ENCODE data around the gene ACAN. TPM values are rescaled to one million over a fixed set of nuclear protein-coding genes. Genes with fewer than 3 reads are reported as not detected.

The ACAN gene
- total RNA-seq, 4 donors from 2014 or later, result 0.85 to 6.9 TPM; not detected in 2

DNA sequence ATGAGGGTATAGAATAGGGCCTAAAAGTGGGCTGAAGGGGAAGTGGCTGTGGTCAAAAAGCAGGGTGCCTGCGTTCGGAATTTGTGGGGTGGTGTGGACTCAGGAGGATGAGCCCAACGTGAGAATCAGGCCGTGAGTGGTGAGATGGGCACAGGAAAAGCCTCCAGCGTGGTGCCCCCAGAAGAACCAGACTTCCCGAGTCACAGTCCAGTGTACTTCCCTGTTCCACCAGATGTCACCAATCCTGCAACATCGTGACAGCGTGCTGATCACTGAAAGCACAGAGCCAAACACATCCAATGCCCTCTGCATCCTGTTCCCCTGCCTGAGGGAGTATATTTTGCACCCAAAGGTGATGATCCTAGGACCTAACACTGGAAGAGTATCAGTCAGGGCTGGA lies 20.8 kb upstream of the ACAN start:
- no peaks in the 10 kb centered on the region for H3K4me1 ChIP-seq
- H3K36me3 ChIP-seq, result no peaks in the 10 kb centered on the region
- no peak overlapping the region for H3K27ac ChIP-seq
- intact Hi-C loops (cut with DNase I; ENCODE audit: low total_unique reads), result no loop called here
- no peak for TF ChIP-seq POLR2A (IDR thresholded peaks at IDR 0.05)
- TF ChIP-seq, protein P1, sequence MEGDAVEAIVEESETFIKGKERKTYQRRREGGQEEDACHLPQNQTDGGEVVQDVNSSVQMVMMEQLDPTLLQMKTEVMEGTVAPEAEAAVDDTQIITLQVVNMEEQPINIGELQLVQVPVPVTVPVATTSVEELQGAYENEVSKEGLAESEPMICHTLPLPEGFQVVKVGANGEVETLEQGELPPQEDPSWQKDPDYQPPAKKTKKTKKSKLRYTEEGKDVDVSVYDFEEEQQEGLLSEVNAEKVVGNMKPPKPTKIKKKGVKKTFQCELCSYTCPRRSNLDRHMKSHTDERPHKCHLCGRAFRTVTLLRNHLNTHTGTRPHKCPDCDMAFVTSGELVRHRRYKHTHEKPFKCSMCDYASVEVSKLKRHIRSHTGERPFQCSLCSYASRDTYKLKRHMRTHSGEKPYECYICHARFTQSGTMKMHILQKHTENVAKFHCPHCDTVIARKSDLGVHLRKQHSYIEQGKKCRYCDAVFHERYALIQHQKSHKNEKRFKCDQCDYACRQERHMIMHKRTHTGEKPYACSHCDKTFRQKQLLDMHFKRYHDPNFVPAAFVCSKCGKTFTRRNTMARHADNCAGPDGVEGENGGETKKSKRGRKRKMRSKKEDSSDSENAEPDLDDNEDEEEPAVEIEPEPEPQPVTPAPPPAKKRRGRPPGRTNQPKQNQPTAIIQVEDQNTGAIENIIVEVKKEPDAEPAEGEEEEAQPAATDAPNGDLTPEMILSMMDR (IDR thresholded peaks at IDR 0.05), result no peak
- no peaks in the 10 kb centered on the region for H3K27me3 ChIP-seq
- DNase-seq, result no peak
- H3K9me3 ChIP-seq, result no peaks in the 10 kb centered on the region
- no peak overlapping the region for H3K4me3 ChIP-seq

DNA sequence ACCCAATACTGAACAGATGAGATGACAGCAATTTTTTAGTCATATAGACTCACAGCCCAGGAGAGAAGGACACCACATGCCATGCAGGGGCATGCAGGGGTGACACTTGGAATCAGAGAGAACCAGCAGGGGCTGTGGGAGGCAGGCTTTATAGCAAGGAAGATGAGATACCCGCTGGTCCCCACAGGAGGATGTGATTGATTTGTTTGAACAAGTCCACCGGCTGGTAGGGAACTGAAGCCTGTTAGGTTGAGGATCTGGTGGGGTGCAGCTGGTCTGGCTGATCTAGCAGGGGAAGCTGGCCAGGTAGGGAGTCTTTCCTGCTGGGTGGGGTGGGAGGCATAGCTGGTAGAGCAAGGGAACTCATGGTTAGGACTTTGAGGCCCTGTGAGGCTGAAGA lies 18.0 kb upstream of the ACAN start:
- no peaks in the 10 kb centered on the region for H3K36me3 ChIP-seq
- H3K27me3 ChIP-seq, result no peaks in the 10 kb centered on the region
- TF ChIP-seq, protein P1 (IDR thresholded peaks at IDR 0.05), result no peak
- no peak for TF ChIP-seq POLR2A (IDR thresholded peaks at IDR 0.05)
- H3K9me3 ChIP-seq, result no peaks in the 10 kb centered on the region
- H3K27ac ChIP-seq, result no peak overlapping the region
- no peak for DNase-seq
- no peaks in the 10 kb centered on the region for H3K4me1 ChIP-seq
- intact Hi-C loops (cut with DNase I; ENCODE audit: low total_unique reads), result no loop called here
- no peak overlapping the region for H3K4me3 ChIP-seq

DNA sequence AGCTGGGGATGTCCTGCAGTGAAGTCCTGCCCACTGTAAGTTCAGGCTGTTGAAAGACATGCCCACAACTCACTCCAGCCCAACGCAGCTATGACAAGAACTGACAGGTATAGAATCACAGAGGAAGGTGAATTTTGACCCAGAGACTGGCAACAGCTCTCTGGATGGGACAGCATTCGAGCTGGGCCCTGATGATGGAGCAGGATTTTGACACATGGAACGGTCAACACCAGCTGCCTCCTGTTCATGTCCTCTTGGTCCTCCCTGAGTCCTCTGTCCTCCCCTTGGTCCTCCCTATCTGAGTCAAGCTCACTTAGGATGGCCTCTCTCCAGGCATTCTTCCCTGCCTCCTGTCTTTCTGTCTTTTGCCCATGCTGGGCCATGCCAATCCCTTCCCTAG lies 15.2 kb upstream of the ACAN start:
- H3K27ac ChIP-seq, result no peak overlapping the region
- TF ChIP-seq POLR2A (IDR thresholded peaks at IDR 0.05), result no peak
- TF ChIP-seq, protein P1 (IDR thresholded peaks at IDR 0.05), result no peak
- intact Hi-C loops (cut with DNase I; ENCODE audit: low total_unique reads), result no loop called here
- H3K4me3 ChIP-seq, result no peak overlapping the region
- DNase-seq, result no peak
- no peaks in the 10 kb centered on the region for H3K4me1 ChIP-seq
- H3K9me3 ChIP-seq, result no peaks in the 10 kb centered on the region
- H3K36me3 ChIP-seq, result no peaks in the 10 kb centered on the region
- no peaks in the 10 kb centered on the region for H3K27me3 ChIP-seq

DNA sequence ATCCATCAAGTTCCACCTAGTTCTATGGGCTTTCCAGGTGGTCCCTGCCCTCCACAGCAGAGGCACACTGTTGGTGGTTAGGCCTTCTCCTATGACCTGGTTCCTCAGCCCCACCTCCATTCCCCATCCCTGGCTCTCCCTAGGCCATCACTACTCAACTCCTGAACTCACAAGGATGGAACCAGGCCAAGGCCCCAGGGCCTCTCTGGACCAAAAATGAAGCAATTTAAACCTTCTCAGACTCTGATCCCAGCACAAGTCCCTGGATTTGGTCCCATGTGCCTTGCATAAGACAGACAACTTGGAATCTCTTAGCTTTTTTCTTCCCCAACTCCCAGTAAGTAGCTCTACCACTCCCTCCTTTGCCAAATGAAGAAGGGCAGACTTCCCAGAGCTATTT lies 14.4 kb upstream of the ACAN start:
- TF ChIP-seq POLR2A (IDR thresholded peaks at IDR 0.05), result no peak
- TF ChIP-seq, protein P1 (IDR thresholded peaks at IDR 0.05), result no peak
- Histone ChIP-seq H3K9me3 (no peaks in the 10 kb centered on the region), H3K4me1 (no peaks in the 10 kb centered on the region), H3K27me3 (no peaks in the 10 kb centered on the region), H3K36me3 (no peaks in the 10 kb centered on the region), H3K27ac (no peak overlapping the region), H3K4me3 (no peak overlapping the region)
- intact Hi-C loops (cut with DNase I; ENCODE audit: low total_unique reads), result no loop called here
- DNase-seq, result no peak

DNA sequence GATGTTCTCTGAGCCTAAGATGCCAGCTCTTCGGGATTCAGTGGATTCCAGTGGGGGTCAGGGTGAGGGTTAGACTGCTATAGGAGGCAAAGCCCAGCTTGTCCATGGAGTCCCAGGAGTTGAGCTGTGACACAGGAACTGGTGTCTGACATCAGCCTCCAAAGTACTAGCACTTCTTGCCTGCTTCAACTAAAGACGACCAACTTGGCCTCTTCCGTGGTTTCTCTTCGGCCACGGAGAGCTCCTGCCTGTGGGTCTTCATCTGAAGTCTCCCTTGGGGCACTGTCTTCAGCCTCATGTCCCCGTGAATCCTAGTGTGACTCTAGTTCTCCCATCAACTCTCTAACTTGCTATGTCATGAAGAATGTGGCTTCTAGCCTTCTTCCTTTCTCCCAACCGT lies 12.8 kb upstream of the ACAN start:
- intact Hi-C loops (cut with DNase I; ENCODE audit: low total_unique reads), result no loop called here
- Histone ChIP-seq H3K27me3 (no peaks in the 10 kb centered on the region), H3K4me3 (no peak overlapping the region), H3K36me3 (no peaks in the 10 kb centered on the region), H3K9me3 (no peaks in the 10 kb centered on the region), H3K27ac (no peak overlapping the region), H3K4me1 (no peaks in the 10 kb centered on the region)
- no peak for DNase-seq
- TF ChIP-seq, protein P1 (IDR thresholded peaks at IDR 0.05), result no peak
- TF ChIP-seq POLR2A (IDR thresholded peaks at IDR 0.05), result no peak

Data from uterus (tissue), 4 donors.